Measurements from ENCODE around the gene GABRD. TPM values are rescaled to one million over a fixed set of nuclear protein-coding genes. Genes with fewer than 3 reads are reported as not detected.

Gene GABRD
- total RNA-seq, 6 experiments from 2014 or later, result not detected

- Mint-ChIP-seq H3K4me3 (no peak overlapping the region), H3K4me1 (ENCODE audit: low read depth) (no peaks in the 10 kb centered on the region), H3K9me3 (no peaks in the 10 kb centered on the region), H3K36me3 (ENCODE audit: low read depth) (no peaks in the 10 kb centered on the region), H3K27ac (no peak overlapping the region), H3K27me3 (ENCODE audit: insufficient read depth) (peaks cover 41% of the 10 kb centered on the region)
- DNase-seq, result no peak
- no peak for TF ChIP-seq CTCF (IDR thresholded peaks at IDR 0.05)
Measured at GRCh38 chr1:1996207-1996651, 22.9 kb upstream of the GABRD start.

GRCh38 chr1:1997576-1997975 is 21.6 kb upstream of the GABRD start:
- no peak overlapping the region for H3K27ac Mint-ChIP-seq
- no peak for DNase-seq

GRCh38 chr1:2000432-2000831 is 18.7 kb upstream of the GABRD start:
- Mint-ChIP-seq H3K4me3 (no peak overlapping the region), H3K36me3 (ENCODE audit: low read depth) (no peaks in the 10 kb centered on the region), H3K4me1 (ENCODE audit: low read depth) (no peaks in the 10 kb centered on the region), H3K27me3 (ENCODE audit: insufficient read depth) (peaks cover 51% of the 10 kb centered on the region), H3K27ac (no peak overlapping the region), H3K9me3 (no peaks in the 10 kb centered on the region)
- no peak for TF ChIP-seq CTCF (IDR thresholded peaks at IDR 0.05)
- DNase-seq, result no peak

More at GRCh38 chr1:1997576-1997975, 21.6 kb upstream of the GABRD start:
- no peaks in the 10 kb centered on the region for H3K9me3 Mint-ChIP-seq
- H3K36me3 Mint-ChIP-seq (ENCODE audit: low read depth), result no peaks in the 10 kb centered on the region
- H3K4me3 Mint-ChIP-seq, result no peak overlapping the region
- no peaks in the 10 kb centered on the region for H3K4me1 Mint-ChIP-seq (ENCODE audit: low read depth)
- TF ChIP-seq CTCF (IDR thresholded peaks at IDR 0.05), result no peak
- peaks cover 42% of the 10 kb centered on the region for H3K27me3 Mint-ChIP-seq (ENCODE audit: insufficient read depth)

GRCh38 chr1:2000850-2001249 is 18.3 kb upstream of the GABRD start:
- Mint-ChIP-seq H3K36me3 (ENCODE audit: low read depth) (no peaks in the 10 kb centered on the region), H3K27me3 (ENCODE audit: insufficient read depth) (peaks cover 54% of the 10 kb centered on the region), H3K9me3 (no peaks in the 10 kb centered on the region), H3K27ac (no peak overlapping the region), H3K4me1 (ENCODE audit: low read depth) (no peaks in the 10 kb centered on the region), H3K4me3 (no peak overlapping the region)
- DNase-seq, result no peak
- no peak for TF ChIP-seq CTCF (IDR thresholded peaks at IDR 0.05)

GRCh38 chr1:2001773-2002411 is 17.3 kb upstream of the GABRD start:
- no peaks in the 10 kb centered on the region for H3K36me3 Mint-ChIP-seq (ENCODE audit: low read depth)
- no peaks in the 10 kb centered on the region for H3K4me1 Mint-ChIP-seq (ENCODE audit: low read depth)
- peaks cover 52% of the 10 kb centered on the region for H3K27me3 Mint-ChIP-seq (ENCODE audit: insufficient read depth)
- no peak for TF ChIP-seq CTCF (IDR thresholded peaks at IDR 0.05)
- no peaks in the 10 kb centered on the region for H3K9me3 Mint-ChIP-seq
- H3K27ac Mint-ChIP-seq, result no peak overlapping the region
- no peak overlapping the region for H3K4me3 Mint-ChIP-seq
- no peak for DNase-seq
